ENCODE data around the gene AK1. TPM values are rescaled to one million over a fixed set of nuclear protein-coding genes. Genes with fewer than 3 reads are reported as not detected.

Gene AK1
- total RNA-seq, 2 experiments from 2014 or later: 46.7 to 52.6 TPM

DNA sequence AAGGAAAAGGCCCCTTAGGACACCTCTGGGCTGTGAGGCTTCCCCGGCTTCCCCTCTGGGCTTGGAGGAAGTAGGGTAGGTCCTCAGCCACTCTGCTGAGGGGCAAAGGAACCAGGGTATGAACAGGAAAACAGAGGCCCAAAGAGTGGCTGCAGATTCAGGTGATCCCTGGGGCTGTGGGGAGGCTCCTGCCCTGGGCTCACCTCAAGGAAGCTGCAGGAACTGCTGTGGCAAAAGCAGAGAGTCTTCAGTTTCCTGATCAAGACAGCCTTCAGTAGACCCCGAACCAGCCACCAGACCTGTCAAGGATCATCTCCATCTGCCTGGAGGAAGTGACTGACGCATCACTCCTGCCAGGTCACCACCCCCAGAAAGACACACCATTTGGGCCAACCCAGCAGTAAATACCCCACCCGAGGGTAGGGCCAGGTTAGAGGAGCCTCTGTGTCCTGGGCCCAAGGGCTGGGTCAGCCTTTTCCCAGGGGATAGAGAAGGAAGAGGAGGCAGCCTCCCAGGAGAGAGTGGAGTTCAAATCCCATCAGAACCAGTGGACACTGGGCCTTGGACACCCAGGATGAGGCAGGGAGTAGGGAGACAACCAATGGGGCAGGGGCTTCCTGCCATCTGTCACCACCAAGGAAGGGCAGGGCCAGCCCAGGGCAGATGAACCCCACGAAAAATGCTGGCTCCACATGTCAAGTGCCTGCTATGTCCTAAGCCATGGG lies 27.7 kb upstream of the AK1 start:
- Histone ChIP-seq H3K27ac (ENCODE audit: low read depth in 1 of 2, low read length in 2 of 2) (peak overlapping the region; percentile 95 to 98), H3K36me3 (ENCODE audit: insufficient read depth, low read length) (peaks cover 19% of the 10 kb centered on the region), H3K9me3 (ENCODE audit: control insufficient read depth in 1 of 2, insufficient read depth in 1 of 2, low read length in 2 of 2) (no peaks in the 10 kb centered on the region), H3K27me3 (ENCODE audit: control insufficient read depth in 1 of 2, insufficient read depth in 2 of 2, low read length in 2 of 2) (no peaks in the 10 kb centered on the region), H3K4me1 (ENCODE audit: insufficient read depth, low read length) (peaks cover 60% of the 10 kb centered on the region), H3K4me3 (ENCODE audit: low read length) (peak overlapping the region; percentile 63)
- ATAC-seq (ENCODE audit: poor library complexity): peak; percentile 57
- Mint-ChIP-seq H3K27me3 (no peaks in the 10 kb centered on the region), H3K4me1 (ENCODE audit: low read depth) (peaks cover 56% of the 10 kb centered on the region), H3K36me3 (ENCODE audit: low read depth) (peaks cover 21% of the 10 kb centered on the region), H3K27ac (peak overlapping the region; percentile 98), H3K4me3 (peak overlapping the region; percentile 89), H3K9me3 (no peaks in the 10 kb centered on the region)
- peak in 13 of 14 experiments; percentile 50 to 84 (median 68) for DNase-seq
- ChIA-PET POLR2A (interaction anchor here (0.6 to 5.0 kb wide), 17 partner anchors 8 to 170 kb away, joined by 3 to 77 read pairs (median 6); partner anchors contain the start of genes CDK9, FPGS, PIP5KL1 and ST6GALNAC4), CTCF (interaction anchor here (1.0 to 2.0 kb wide), 3 partner anchors 17 to 170 kb away, joined by 4 to 6 read pairs (median 5); partner anchors contain the start of gene TOR2A)
- TF ChIP-seq CTCF (IDR thresholded peaks at IDR 0.05): no peak
- intact Hi-C loops (cut with DNase I, micrococcal nuclease): loop anchor here in 1 of 2 experiments (1.0 to 5.0 kb wide), 3 partner anchors 12 to 168 kb away; partner anchors contain the start of genes CDK9, ST6GALNAC4 and TOR2A

- no peak for TF ChIP-seq CTCF (IDR thresholded peaks at IDR 0.05)
- H3K9me3 Mint-ChIP-seq: no peaks in the 10 kb centered on the region
- Histone ChIP-seq H3K9me3 (ENCODE audit: control insufficient read depth in 1 of 2, insufficient read depth in 1 of 2, low read length in 2 of 2) (no peaks in the 10 kb centered on the region), H3K4me3 (ENCODE audit: low read length) (peak overlapping the region; percentile 63), H3K27me3 (ENCODE audit: control insufficient read depth in 1 of 2, insufficient read depth in 2 of 2, low read length in 2 of 2) (no peaks in the 10 kb centered on the region), H3K36me3 (ENCODE audit: insufficient read depth, low read length) (peaks cover 14% of the 10 kb centered on the region), H3K4me1 (ENCODE audit: insufficient read depth, low read length) (peaks cover 66% of the 10 kb centered on the region), H3K27ac (ENCODE audit: low read depth in 1 of 2, low read length in 2 of 2) (peak overlapping the region; percentile 95 to 98)
- no peaks in the 10 kb centered on the region for H3K27me3 Mint-ChIP-seq
- peak overlapping the region; percentile 98 for H3K27ac Mint-ChIP-seq
- intact Hi-C loops (cut with DNase I, micrococcal nuclease): loop anchor here in 1 of 2 experiments (1.0 to 5.0 kb wide), 3 partner anchors 13 to 167 kb away; partner anchors contain the start of genes CDK9, ST6GALNAC4 and TOR2A
- H3K36me3 Mint-ChIP-seq (ENCODE audit: low read depth): peaks cover 26% of the 10 kb centered on the region
- H3K4me3 Mint-ChIP-seq: peak overlapping the region; percentile 89
- H3K4me1 Mint-ChIP-seq (ENCODE audit: low read depth): peaks cover 61% of the 10 kb centered on the region
- ATAC-seq (ENCODE audit: poor library complexity) (no peak), DNase-seq (peak in 3 of 14 experiments; percentile 37 to 51 (median 40))
- POLR2A ChIA-PET: interaction anchor here (0.6 to 5.0 kb wide), 8 partner anchors 12 to 133 kb away, joined by 3 to 77 read pairs (median 3); partner anchors contain the start of gene ST6GALNAC4
- CTCF ChIA-PET: interaction anchor here (1.0 kb wide), 1 partner anchor 35 kb away, joined by 5 read pairs; no protein-coding TSS in a partner anchor
Measured at GRCh38 chr9:127904561-127905003, 27.1 kb upstream of the AK1 start.

- no peaks in the 10 kb centered on the region for H3K9me3 Mint-ChIP-seq
- H3K27ac ChIP-seq (ENCODE audit: low read depth in 1 of 2, low read length in 2 of 2): peak overlapping the region; percentile 95 to 98
- H3K9me3 ChIP-seq (ENCODE audit: control insufficient read depth in 1 of 2, insufficient read depth in 1 of 2, low read length in 2 of 2): no peaks in the 10 kb centered on the region
- H3K4me1 Mint-ChIP-seq (ENCODE audit: low read depth): peaks cover 61% of the 10 kb centered on the region
- H3K4me1 ChIP-seq (ENCODE audit: insufficient read depth, low read length): peaks cover 70% of the 10 kb centered on the region
- CTCF ChIA-PET: interaction anchor here (1.0 kb wide), 1 partner anchor 34 kb away, joined by 5 read pairs; no protein-coding TSS in a partner anchor
- peak in 12 of 14 experiments; percentile 50 to 94 (median 61) for DNase-seq
- intact Hi-C loops (cut with DNase I, micrococcal nuclease): no loop called here
- peak overlapping the region; percentile 63 for H3K4me3 ChIP-seq (ENCODE audit: low read length)
- peak overlapping the region; percentile 89 for H3K4me3 Mint-ChIP-seq
- H3K36me3 ChIP-seq (ENCODE audit: insufficient read depth, low read length): peaks cover 12% of the 10 kb centered on the region
- H3K36me3 Mint-ChIP-seq (ENCODE audit: low read depth): peaks cover 26% of the 10 kb centered on the region
- no peak for ATAC-seq (ENCODE audit: poor library complexity)
- H3K27me3 ChIP-seq (ENCODE audit: control insufficient read depth in 1 of 2, insufficient read depth in 2 of 2, low read length in 2 of 2): no peaks in the 10 kb centered on the region
- POLR2A ChIA-PET: interaction anchor here (0.6 to 5.0 kb wide), 10 partner anchors 12 to 297 kb away, joined by 3 to 77 read pairs (median 3); partner anchors contain the start of gene ST6GALNAC4
- H3K27ac Mint-ChIP-seq: peak overlapping the region; percentile 98
- H3K27me3 Mint-ChIP-seq: no peaks in the 10 kb centered on the region
- TF ChIP-seq CTCF (IDR thresholded peaks at IDR 0.05): no peak
Measured at GRCh38 chr9:127903557-127904475, 26.3 kb upstream of the AK1 start.

Measured in CD4-positive, alpha-beta T cell (primary cell).